NCI-H82 treated with DMSO at 0.1 percent for 48 hours (cell line): ENCODE measurements around the gene TTC7B.

ENCODE experiments used
- DNase-seq: peaks from one replicate; lab custom pipeline; 2025; ENCODE audit not compliant: unreplicated experiment; lab: John Stamatoyannopoulos, UW

The TTC7B gene

DNA sequence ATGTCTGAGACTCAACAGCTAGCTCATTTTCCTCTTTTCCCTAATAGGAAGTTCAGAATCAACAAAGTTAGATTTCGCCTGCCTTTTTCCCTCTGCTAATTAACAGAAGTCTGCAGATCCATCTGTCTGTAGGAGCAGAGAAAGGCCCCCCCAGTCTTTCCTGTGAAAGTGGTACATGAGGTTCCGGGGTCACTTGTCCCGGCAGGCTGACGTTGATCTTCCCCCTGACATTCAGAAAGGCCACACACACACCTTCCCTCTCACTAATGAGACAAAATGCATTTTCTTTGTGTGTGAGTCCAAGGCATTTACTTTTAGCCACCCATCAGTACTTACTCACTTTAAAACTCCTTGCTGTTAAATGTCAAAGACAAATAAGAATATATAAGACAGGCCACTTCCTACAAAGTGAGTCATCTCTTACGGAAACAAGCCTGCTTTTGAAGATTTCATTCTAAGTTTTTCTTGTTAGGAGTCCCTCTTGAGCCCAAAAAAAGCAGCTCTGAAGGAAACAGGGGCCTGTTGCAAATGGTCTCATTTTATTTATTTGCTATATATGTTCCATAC is 138.7 kb downstream of the TTC7B start:
- no peak for DNase-seq

DNA sequence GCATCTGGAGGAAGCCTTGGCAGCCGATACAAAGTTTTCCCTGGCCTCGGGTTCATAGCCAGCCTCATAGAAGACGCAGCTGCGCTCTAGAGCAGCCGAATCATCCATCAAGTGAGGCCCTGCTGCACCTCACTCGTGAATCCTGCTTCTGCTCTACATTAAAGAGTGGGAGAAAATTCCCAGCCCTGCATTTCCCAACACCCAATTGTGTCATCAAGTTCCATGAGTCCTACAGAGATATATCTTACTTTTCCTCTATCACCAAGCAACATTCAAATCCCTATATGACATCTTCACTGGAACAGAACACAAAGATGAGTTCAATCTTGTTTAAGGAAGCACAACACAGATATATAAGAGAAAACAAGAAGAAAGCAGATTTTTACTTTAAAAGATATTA is 139.3 kb downstream of the TTC7B start:
- DNase-seq = no peak

DNA sequence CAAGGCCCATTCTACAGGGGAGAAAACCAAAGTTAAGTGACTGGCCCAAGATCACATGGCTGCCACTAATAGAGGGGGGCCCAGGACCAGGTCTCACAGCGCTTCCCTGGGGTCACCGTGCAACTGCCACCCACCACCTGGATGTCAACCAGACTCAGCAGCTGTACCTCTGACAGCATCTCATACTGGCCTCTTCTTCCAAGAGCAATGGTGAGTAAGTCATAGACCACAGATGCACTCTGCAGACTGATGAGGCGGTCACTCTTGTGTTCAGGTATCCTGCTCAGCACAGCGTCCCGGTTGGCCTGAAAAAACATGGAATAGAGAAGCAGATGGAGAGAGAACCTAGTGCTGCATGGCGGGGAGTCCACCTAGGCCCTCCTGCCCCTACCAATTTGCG is 139.9 kb downstream of the TTC7B start:
- DNase-seq = no peak

DNA sequence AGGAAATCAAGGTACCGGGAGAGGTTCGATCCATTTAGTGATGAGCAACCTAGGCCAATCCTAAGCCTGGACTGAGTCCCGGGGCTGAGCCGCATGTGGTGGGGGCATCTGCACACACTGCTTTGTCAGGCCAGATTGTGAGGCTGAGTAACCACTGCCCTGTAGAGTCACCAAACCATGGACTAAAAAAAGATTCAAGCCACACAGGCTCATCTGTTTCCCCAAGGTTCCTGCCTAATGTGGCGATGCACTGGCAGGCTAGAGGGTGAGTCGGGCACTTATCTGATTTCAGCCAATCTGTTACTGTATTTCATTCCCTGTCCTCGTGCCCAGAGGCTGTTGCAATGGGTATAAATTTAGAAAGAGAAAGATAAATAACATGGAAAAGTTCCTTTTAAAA is 140.8 kb downstream of the TTC7B start:
- DNase-seq = no peak

DNA sequence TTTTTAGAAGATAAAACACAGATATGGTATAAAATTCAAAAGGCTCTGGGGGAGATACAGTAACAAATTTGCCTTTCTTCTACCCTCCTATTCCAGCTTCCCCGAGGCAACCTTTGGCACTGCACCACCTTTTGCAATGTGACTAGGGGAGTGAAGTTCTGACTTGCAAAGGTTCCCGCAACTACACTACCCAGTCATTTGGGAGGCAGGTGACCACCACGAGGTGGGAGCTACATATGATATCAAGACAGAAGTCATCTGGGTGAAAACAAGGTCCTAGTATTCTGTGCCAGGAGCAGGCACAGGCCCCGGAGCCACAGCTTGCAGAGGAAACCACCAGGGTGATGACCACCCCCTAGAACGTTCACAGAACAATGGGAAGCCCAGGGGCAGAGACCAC is 141.5 kb downstream of the TTC7B start:
- DNase-seq = no peak

DNA sequence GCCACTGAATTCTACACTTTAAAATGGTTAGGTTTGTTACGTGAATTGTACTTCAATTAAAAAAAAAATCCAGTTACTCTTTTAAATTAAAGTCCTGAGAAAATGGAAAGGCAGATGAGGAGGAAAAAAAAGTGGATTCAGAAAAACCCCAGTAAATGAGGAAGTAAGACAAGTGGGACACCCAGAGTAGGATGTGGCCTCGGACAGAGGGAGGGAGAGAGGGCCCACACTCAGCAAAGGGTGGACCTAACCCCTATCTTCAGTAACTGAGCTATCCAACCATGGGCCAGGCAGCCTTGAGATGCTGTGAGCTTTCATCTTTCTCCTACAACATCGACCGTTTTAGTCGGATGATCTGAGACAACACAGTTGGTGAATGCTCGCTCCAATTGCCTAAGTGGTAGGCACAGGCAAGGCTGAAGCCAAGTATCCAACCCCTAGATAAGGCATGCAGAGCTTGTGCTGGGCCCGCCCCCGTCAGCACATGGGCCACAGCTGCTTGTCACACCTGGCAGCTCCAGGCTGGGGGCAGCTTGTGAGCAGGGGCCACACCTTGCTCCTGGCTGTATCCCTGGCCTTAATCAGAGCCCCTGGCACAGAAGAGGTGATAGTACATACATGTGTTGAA is 142.1 kb downstream of the TTC7B start:
- no peak for DNase-seq

DNA sequence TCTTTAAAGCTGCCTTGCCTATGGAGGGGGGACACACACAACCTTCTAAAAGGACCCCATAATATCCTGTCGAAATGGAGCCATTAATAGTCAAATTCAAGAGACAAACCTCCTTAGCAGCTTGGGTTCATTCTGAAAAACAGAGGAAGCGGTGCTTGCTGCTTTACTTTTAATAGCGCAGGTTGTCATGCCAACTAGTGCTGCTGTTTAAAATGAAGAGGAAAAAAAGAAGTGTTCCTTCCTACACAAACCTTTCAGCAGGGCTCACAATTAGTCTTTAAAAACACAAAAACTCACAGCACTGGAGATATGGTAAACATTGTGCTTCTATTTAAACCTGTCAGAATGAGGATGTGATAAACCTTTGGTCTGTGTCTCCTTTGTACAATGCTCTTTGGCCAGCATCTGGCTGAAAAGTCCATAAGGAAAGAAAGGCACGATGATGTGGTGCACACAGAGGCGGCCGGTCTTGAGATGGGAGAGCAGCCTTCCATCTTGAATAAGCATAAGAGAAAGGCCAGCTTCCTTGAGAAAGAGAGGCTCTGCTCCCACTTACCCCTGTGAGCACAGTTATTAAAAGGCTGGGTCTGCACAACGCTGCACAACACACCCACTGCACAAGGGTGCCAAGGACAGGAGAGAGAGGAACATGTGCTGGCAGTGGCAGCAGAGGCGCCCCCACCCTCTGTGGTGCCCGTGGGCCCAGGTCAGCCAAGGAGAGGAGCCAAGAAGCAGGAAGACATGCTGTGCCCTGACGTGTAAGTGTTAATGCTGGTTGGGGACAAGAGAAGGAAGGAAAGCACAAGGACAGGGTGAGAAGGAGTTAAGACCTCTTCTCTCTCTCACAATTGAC is 144.6 kb downstream of the TTC7B start:
- no peak for DNase-seq

DNA sequence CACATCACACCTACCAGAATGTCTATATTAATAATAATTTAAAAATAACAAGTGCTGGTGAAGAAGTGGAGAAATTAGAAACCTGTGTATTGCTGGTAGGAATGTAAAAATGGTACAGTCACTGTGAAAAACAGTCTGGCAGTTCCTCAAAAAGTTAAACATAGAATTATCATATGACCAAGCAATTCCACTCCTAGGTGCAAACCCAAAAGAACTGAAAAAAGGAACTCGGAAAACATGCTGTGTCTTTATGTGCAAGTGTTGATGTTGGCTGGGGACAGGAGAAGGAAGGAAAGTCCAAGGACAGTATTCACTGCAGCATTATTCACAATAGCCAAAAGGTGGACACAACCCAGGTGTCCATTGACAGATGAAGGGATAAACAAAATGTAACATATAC is 146.5 kb downstream of the TTC7B start:
- DNase-seq = no peak

DNA sequence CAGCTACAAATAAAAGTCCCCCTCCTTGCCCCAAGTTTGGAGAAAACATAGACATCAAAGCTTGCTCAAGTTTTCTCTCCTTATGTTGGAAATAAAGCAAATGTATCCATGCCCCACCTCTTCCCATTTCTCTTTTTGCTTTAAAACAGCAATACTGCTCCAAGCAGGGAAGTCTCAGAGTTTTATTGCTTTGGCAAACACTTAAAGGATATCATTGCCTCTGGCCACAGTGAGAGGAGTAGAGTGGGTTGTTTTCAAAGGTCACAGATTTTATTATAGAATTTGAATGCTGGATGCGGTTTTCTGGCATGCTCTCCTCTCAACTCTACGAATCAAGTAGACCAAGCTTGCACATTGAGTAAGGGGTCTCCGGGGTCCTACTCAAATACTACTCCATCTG is 149.7 kb downstream of the TTC7B start:
- DNase-seq = no peak

DNA sequence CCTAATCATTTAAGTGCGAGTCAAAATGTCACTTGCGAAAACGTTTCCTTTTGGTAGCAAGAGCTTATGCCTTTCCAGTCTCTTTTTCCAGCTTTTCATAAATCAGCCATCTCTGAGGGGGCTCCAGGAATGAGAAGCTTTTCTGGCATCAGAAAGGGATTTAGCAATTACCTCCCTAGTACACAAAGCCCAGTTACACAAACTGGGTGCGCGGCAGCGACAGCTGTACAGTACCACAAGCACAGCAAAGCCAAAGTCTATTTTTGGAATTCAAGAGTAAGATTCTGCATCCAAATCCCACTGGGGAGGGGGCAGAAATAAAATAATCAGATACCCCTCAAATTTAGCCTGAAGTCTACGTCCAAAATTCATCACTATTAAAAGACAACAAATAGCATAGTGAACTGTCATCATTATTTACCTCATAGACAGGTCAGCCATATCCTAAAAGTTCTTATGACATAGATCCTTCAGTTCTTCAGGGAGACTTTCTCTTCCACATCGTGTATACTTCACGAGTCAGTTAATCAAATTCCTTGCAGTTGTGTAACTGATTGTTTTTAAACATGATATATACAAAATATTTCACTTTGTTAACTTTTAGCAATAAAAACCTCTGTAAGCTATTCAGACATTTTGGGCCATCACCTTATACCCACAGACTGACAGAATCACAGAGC is 150.8 kb downstream of the TTC7B start:
- no peak for DNase-seq

DNA sequence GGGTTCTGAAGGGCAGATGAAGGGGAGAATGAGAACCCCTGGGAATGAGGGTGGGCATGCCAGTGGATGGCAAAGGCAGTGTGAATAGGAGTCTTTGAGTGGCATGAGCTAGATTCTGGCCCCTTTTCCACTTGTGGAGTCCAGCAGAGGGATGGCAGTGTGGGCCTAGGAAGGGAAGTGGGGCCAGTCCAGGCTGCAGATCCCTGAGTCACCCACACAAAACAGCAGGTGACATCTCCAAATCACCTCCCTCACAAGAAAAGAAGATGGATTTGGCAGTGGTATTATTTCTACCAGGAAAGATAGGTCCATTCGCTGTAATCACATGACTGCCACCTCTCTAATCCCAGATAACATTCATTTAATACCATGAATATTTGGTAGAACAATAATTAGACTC is 151.3 kb downstream of the TTC7B start:
- DNase-seq = no peak

DNA sequence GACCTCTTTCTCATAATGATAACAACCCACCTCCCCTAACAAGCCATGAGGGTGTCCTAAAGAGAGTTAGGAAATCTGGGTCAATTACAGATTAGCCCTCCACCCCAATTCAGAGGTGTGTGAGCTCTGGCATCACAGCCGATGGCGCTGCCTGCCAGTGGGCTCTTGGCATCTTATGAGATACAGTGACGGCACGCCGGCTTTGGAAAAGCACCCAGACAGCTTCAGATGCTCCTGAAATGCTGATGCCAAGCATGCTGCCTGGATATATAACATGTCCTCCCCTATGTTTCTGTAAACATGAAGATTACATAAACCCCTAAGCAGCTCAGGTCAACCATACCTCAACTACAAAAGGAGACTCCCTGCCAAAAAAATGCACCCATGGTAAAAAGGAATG is 152.6 kb downstream of the TTC7B start:
- no peak for DNase-seq

DNA sequence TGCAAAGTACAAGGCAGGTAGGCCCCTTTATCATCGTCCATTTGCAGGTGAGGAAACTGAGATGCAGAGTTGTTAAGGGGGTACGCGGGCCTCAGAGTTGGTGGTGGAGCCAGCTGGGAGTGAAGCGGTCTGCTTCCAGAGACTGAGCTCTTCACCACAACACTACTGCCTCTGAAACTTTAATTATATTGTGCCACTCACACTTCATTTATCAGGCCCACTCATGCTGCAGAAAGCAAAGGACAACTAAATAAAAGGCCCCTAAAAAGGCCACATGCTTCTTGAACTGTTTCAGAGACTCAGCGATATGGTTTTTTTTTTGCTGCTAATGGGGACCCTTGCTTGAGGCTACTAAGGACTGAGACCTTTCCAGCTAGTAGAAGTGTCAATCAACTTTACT is 153.1 kb downstream of the TTC7B start:
- DNase-seq = no peak

DNA sequence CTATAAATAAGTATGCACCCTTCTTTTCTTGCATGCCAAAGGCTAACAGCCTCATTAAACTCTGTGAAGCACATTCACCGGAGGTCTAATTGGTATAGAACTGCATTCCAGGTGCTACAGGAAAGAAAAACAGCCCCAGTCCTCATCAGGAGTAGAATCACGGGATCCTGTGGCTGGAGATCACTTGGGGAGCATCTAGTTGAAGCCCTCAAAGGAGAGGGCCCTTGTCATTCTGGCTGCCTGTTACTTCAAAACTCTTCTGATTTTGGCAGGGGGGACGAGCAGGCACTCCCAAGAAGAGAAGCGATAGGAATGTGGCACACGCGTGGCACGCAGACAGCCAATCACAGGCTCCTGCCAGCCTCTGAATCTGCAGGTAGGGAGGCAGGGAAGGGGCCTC is 154.4 kb downstream of the TTC7B start:
- DNase-seq = no peak

DNA sequence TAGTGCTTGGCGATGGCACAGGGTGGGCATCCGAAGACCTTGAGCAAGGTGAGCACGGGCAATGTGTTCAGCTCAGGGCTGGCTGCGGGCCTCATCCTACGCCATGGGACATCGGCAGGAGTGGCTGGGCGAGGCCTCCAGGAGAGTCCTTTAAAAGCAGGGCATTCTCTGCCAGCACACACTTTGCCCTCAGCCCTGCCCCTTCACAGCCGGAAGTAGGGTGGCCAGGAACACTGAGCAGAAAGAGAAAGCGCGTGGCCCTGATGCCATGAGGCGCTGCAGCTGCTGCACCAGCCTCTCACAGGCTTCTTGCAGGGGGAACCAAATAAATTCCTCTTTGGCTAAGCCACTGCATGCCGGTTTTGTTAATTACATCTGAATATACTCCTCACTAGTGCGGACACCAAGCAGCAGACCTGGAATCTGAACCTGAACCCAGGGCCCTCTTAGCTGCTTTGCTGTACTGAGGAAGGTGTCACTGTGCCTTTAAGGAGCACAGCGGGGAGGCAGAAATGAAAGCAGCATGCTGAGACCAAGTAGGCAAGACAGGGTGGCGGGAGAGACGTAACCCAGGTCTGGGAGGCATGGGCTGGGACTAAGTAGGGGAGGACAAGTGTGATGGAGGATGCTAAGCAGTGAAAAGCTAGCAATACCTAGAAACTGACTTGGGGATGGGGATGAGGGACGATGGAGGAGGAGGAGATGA is 155.2 kb downstream of the TTC7B start:
- DNase-seq = no peak

DNA sequence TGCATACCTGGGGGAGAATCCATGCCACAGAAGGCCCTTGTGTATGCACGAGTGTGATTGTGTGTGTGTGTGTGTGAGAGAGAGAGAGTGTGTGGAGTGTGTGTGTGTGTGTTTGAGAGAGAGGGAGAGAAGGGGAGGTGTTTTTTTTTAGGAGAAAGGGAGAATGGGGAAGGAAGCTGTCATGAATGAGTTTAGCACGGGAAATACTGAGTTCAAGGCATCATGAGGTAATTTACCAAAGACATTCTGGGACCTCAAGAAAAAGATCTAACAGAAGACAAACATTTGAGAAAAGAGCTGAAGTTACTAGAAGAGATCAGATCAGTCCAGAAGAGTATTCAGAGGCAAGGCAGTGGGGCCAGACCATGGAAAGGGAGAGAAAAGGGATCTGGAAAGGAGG is 157.1 kb downstream of the TTC7B start:
- no peak for DNase-seq

DNA sequence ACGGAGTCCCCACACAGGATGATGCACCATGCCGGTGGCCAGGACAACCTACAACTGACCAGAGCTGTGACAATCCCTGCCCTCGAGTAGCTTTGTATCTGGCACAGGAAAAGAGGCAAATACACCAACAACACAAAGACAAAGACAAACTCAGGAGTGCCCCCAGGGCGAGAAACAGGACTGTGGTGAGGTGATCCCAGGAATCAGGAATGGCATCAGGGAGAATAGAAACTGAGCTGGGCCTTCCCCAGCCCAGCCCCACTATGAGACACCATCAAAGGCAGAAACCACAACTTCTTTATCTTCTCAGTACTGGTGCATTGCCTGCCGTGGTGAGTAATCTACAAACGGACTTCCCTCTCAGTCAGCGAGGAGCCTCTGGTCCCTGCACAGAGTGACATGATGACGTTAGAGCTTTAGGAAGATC is 157.7 kb downstream of the TTC7B start:
- no peak for DNase-seq

DNA sequence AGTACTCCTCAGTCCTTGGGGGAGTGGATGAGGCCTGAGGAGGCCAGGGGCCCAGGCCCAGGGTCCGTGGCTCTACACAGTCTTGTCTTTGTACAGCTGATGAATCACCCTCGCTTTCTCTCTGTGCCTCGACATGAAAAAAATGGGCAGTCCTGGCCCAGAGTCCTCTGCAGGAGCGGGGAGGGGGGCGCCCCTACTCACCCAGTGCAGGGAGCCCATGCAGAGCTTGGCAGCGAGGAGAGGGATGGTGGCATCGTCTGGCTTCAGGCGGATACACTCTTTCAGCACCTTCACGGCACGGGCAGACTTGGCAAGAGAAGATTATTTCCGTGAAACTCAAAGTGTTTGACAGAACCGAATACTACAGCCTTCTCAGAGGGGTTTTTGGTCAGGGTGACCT is 159.3 kb downstream of the TTC7B start:
- no peak for DNase-seq

DNA sequence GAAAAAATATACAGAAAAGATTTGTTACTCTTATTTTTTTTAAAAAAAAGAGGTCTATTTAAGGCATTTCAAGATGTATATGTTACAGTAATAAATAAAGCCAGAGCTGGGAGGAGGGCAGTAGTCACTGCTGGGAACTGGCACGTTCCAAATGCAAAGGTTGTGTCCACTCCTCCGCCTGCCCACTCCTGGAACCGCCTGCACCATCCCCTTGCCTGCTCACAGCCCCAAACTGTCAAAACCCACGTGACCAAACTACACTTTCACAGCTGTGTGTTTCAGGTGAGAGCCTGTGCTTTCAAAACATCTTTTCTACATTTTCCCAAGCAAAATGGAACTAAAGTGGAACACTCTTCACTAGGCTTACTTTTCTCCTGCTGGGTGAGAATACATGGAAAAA is 160.4 kb downstream of the TTC7B start:
- DNase-seq = no peak

DNA sequence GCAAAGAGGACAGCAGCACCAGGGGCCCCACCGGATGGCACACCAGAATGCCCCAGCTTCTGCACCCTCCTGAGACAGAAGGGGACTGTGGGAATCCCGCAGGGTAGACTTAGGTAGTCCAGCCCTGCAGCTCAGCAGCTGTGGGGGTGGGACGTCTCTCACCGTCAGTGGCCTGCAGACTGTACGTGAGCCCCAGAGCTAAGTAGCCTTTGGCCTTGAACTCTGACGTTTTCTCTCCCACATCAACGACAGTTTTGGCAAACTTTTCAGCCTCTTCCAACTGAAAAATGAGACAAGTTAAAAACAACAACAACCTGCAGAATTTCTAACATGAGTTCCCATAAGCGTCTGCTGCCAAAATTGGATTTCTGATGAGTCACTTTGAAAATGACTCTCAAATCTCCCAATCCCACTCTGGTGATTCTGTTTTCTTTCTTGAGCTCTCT is 161.4 kb downstream of the TTC7B start:
- no peak for DNase-seq

DNA sequence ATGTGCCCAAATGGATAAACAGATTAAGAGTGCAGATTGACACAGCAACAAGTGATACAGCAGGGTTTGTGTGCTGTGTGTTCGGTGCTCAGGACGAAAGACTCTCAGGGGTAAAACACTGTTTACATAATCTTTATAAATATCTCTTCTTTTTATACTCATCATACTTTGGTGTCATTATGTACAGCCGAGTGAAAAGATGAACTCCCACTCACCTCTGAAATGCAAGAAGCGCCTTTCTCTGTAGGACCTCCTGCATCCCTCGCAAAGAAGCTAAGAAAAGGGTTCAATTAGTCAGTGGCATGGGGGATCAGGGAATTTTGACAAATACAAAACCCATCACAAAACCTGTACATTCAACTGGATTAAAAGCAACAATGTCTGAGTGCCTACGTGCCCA is 163.6 kb downstream of the TTC7B start:
- DNase-seq = no peak
